HG02798 (cell line): ENCODE results near the gene SLC5A12.

ENCODE experiments used
- ATAC-seq: cut with Tn5 transposase; IDR thresholded peaks from one replicate; pipeline ENCODE4 v1.9.1; 2021; ENCODE audit warnings: mild to moderate bottlenecking; ENCODE audit not compliant: unreplicated experiment, poor library complexity

SLC5A12 gene

GRCh38 chr11:26721948-26722475 lies at the start of gene SLC5A12:
TSS of gene SLC5A12 (minus strand) at chr11:26722060. CDS start at chr11:26721714, 346 bp downstream.
- ATAC-seq = no peak

DNA sequence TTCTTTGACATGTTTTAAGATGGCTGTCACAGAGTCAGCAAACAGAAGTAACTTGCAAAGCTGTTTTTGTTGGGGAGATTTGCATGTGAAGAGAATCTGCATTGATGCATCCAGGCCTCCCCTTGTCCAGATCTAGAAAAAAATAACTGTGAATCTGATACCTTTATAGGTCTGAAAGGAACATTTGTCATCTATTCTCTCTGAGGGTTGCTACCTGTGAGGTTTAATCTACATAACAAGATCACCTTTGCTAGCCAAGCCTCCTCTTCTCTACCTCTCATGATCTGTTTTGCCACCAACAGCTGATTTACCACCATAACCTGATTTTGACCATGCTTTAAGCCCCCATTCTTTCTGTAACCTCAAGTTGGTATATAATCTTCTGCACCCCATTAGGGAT lies 47.2 kb upstream of the SLC5A12 start:
- ATAC-seq = no peak

DNA sequence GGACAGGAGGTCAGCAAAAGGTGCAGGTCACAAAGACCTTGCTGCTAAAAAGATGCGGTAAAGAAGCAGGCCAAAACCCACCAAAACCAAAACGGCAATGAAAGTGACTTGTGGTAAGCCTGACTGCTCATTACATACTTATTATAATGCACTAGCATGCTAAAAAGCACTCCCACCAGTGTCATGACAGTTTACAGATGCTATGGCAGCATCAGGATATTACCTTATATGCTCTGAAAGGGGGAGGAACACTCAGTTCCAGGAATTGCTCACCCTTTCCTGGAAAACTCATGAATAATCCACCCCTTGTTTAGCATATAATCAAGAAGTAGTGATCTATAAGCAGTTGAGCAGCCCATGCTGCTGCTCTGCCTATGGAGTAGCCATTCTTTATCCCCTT lies 45.2 kb upstream of the SLC5A12 start:
- peak; percentile 38 for ATAC-seq

- ATAC-seq = no peak
These were observed 43.5 kb upstream of the SLC5A12 start for GRCh38 chr11:26765323-26765722.

GRCh38 chr11:26764825-26765224 lies 43.0 kb upstream of the SLC5A12 start:
- ATAC-seq = no peak

DNA sequence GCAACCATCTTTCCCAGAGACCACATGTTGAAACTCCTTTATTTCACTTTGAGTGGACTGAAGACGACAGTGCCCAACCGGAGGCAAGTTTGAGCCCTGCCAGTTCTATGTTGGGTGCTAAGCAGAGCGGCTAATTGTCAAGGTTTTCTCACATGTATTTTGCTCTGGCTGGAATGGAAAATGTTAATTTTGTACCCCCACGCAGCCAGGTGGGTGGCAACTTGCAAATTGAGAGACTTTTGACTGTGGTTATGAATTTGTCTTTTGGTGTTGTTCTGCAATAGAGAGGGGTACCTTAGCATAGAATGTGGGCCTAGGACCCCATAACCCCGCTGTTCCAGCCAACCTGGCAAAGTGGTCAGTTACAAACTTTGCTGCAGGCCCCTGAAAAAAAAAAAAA lies 42.5 kb upstream of the SLC5A12 start:
- no peak for ATAC-seq

DNA sequence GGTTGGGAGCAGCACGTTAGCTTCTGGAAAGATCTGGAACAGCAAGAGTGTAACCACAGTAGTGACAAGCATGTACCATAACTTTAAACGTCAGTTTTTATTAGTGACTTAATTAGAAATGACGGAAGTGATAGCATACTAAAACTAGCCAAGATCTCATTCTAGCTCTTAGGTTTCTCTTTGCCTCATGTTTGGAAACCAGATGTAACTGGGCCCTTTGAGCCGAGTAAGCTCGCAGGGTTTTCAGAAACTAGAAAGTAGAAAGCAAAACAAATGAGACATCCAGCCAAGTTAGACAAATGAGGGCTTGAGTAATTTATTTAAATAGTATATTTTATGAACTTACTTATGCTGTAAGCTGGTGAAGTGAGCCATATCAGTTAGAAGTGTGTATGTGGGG lies 40.2 kb upstream of the SLC5A12 start:
- ATAC-seq = peak; percentile 87

DNA sequence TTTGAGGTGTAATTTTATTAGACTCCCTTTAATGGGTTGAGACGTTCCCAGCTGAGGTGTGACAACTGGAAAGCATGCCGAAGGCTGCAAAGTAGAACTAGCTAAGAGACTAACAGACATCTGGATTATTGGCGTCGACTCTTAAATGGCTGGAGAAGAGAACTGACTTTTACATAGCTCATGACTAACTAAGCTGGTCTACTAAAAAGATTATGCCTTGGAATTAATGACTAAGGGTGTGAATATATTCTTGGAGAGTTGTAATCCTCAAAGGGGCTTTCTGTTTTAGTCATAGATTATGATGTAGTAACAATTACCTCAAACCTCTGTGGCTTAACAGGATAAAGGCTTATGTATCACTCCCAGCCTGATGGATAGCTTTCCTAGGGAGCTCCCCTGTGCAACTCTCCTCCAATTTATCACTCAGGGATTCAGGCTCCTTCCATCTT lies 39.5 kb upstream of the SLC5A12 start:
- peak; percentile 8 for ATAC-seq

DNA sequence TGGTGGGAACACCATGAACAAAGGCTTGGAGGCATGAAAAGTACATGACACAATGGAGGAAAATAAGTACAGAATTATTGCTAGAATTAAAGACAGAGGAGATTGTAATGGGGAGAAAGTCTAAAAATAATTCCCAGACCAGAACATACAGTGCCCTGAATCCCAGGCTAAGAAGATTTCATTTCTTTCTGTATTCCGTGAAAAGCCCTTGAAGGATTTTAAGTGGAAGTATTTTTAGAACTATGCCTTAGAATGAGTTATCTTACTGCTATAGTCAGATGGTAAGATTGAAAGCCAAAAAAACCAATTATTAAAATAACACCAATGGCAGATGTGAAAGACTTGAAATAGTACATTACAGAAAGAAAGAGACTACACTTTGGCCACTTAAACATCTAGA lies 36.1 kb upstream of the SLC5A12 start:
- ATAC-seq = no peak

- no peak for ATAC-seq
These were observed 33.9 kb upstream of the SLC5A12 start for GRCh38 chr11:26755762-26756161.

DNA sequence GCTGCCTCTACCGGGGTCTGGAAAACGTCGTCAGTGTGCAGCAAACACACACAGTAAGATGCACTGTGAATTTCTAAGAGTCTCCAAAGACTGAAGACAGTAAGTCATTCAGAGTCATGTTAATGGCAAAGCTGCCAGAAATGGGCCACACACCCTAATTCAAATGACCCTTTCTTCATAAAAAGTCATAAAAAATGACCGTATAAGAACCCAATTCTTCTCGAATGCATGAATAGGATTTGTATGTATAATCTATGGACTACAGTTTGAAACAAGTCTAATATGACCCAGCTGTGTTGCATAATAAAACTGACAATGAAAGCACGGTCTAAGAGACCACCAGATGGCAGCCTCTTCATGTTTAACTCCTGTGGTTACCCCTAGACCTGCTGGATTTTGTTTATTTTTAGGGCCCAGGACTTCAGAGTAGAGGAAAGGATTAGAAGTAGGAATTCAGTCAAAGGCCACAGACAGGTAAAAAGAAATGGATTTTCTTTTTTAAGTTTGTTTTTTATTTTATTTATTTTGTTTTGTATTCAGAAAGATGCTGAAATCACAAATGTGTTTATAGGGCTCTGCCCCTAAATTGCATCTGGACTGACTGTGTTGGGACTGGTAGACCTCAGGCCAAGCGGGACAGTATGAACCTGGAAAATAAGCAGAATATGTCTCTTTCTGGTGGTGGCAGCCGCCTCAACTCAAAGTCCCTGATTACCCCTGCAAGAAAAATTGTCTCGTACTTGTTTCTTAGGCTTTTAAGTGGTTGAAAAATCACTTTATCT lies 32.1 kb upstream of the SLC5A12 start:
- peak; percentile 89 for ATAC-seq

GRCh38 chr11:26749927-26750326 lies 28.1 kb upstream of the SLC5A12 start:
- no peak for ATAC-seq

GRCh38 chr11:26743622-26744021 lies 21.8 kb upstream of the SLC5A12 start:
- peak; percentile 93 for ATAC-seq

DNA sequence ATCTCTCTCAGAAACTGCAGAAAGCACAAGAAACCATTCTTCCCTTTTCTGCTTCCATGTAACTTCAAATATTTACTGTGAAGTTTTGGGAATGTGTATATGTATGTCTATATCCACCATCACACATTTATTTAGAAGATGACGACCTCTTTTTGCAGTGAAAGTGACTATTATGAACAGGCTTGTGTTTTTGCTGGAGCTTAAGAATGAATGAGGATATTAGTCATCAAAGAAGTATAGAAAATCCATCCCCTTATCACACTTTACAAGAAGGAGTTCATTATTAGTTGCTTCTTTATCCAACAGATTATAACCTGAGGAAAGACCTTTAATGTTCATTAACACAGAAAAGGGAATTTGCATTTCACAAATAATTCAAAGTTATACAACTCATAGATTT lies 21.1 kb upstream of the SLC5A12 start:
- no peak for ATAC-seq

GRCh38 chr11:26741036-26741435 lies 19.2 kb upstream of the SLC5A12 start:
- ATAC-seq = no peak

DNA sequence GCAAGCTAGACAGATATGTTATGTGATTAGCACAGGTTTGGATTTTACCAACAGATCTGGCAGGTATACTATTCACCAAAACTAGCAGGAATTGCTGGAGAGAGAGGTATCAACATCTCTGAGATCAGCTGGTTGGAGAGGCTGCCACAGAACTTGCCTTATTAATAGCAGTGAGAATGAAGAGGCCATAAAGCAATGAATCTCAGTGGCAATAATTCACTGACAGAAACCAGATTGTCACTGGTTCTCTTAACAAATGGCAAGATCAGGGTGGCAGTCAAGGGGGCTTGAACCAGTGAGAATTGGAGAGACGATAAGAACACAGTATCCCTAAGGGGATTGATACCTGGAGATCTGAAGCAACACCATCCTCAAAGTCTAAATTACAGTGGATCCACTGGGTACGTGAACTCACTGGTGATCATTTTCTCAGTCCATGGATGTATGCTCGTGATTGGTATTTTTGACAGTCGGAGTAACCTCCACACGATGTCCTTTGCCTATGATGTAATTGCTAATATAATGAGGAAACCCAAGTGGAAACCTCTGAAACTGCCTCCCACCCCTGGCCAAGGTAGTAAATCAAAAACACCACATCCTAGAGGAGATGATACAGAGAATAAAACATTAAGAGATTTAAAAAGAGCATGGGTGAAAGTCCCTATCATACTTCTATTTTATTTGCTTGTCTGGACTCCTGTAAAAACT lies 17.7 kb upstream of the SLC5A12 start:
- ATAC-seq = no peak

- ATAC-seq = no peak
These were observed 12.8 kb upstream of the SLC5A12 start for GRCh38 chr11:26734691-26735090.

DNA sequence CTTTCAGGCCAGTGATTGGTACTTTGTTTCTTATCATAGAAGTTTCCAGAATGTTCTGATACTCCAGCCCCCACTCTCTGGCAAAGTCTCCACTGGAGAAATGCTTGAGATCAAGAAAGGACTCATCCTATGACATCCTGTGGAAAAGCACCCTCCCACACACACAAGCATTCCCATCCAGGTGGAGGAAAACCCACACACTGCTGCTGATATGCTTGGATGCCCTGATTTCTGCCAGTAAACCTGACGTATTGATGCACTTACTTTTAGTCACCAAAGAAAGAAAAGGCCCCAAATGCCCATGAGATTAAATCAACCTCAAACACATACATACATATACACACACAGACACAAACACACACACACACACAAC lies 9.2 kb upstream of the SLC5A12 start:
- no peak for ATAC-seq

DNA sequence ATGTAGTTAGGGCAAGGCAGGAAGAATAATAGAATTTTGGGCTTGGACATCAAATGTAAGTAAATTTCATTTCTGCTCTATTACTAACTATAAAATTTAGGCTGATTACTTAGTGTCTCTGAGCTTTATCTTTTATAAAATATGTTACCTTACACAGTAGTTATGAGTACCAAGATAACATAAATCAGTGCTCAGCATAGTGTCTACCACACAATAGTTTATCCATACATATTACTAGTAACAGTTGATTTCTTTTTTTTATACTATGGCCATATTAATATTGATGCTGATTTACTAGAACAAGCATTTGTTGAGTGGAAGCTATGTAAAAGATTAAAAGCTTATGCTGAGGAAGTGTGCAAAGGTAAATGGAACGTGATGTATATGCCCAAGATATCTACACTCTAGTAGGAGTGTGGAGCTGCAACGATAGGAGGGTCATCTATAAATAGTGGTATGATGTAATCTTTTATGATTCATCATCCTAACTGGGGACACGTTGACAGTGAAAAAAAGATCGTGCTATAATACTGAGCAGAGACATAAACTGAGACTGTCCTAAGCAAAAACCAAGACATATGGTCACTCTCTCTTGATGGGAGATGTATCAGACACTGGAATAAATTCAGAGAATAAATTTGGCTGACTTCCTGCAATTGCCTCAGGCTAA lies 8.7 kb upstream of the SLC5A12 start:
- no peak for ATAC-seq

- ATAC-seq = no peak
These were observed 7.4 kb upstream of the SLC5A12 start for GRCh38 chr11:26729284-26729683.

DNA sequence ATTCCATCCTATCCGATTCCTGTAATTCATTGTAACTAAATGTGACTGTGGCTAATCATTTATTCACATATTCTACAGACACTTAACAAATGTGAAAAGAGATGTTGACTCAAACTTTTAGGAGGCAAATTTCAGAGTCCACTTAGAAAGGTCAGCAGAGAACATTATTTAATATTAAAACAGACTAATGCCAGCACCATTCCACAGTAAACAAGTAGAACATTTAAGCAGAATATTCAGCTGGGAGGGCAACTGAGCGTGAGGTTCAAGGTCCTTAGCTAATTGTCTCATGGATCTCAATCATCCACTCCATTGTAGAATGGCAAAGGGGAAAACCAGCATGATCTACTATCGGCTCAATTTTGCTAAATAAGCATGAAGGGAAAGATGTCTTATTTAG lies 5.1 kb upstream of the SLC5A12 start:
- ATAC-seq = no peak
